HFFc6 (cell line): ENCODE measurements around the gene ZNF593OS. TPM values are rescaled to one million over a fixed set of nuclear protein-coding genes. Genes with fewer than 3 reads are reported as not detected.

Experiments
- DNase-seq: peaks from one replicate; pipeline ENCODE4 v3.0.0-alpha.2; 2018
- H3K27ac Mint-ChIP-seq: 2 replicates; pipeline ENCODE4 v1.8.0; 2020; ENCODE audit warnings: mild to moderate bottlenecking, mixed read lengths
- H3K27me3 Mint-ChIP-seq: 2 replicates; pipeline ENCODE4 v1.8.0; 2021; ENCODE audit warnings: mild to moderate bottlenecking, moderate library complexity, mixed read lengths; ENCODE audit not compliant: insufficient read depth
- H3K36me3 Mint-ChIP-seq: 2 replicates; pipeline ENCODE4 v1.8.0; 2021; ENCODE audit warnings: low read depth, mixed read lengths
- H3K4me1 Mint-ChIP-seq: 2 replicates; pipeline ENCODE4 v1.8.0; 2020; ENCODE audit warnings: low read depth, mixed read lengths
- H3K4me3 Mint-ChIP-seq: 2 replicates; pipeline ENCODE4 v1.8.0; 2020; ENCODE audit warnings: mild to moderate bottlenecking, moderate library complexity, mixed read lengths
- H3K9me3 Mint-ChIP-seq: 2 replicates; pipeline ENCODE4 v1.8.0; 2020; ENCODE audit warnings: mild to moderate bottlenecking, mixed read lengths
- CTCF ChIP-seq: fragments of 200-600 bp; sonication (generic); IDR thresholded peaks from 2 replicates; pipeline ENCODE4 v1.5.0; 2021; ENCODE audit warnings: antibody characterized with exemption, mild to moderate bottlenecking
- total RNA-seq, 6 experiments: library from RNA; stranded (reverse); fragmentation: NEBNext Ultra II Directional; extraction: Animal tissue kit (Norgen Biotek cat#: 25700); gene quantifications; 2 replicates in 1 of 6; 3 replicates in 5 of 6; pipeline ENCODE4 v1.2.3, GENCODE V29; 2021

The ZNF593OS gene
- total RNA-seq, 6 experiments from 2014 or later: not detected

DNA sequence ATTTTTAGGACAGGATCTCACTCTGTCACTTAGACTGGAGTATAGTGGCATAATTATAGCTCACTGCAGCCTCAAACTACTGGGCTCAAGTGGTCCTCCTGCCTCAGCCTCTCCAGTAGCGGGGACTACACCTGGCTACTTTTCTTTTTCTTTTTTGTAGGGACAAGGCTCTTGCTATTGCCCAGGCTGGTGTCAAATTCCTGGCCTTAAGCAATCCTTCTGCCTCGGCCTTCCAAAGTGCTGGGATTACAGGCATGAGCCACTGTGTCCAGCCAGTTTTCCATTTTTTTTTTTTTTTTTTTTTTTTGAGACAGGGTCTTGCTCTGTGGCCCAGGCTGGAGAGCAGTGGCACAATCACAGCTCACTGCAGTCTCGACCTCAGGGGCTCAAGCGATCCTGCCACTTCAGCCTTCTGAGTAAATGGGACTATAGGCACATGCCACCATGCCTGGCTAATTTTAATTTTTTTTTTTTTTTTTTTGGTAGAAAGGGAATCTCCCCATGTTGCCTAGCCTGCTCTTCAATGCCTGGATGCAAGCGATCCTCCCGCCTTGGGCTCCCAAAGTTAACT is 41.8 kb upstream of the ZNF593OS start:
- no peak for TF ChIP-seq CTCF

GRCh38 chr1:26212726-26213125 is 41.1 kb upstream of the ZNF593OS start:
- DNase-seq: no peak
- H3K27ac Mint-ChIP-seq: no peak overlapping the region
- no peaks in the 10 kb centered on the region for H3K4me1 Mint-ChIP-seq
- no peaks in the 10 kb centered on the region for H3K36me3 Mint-ChIP-seq
- no peak for TF ChIP-seq CTCF
- peaks cover 26% of the 10 kb centered on the region for H3K27me3 Mint-ChIP-seq
- no peaks in the 10 kb centered on the region for H3K9me3 Mint-ChIP-seq
- no peak overlapping the region for H3K4me3 Mint-ChIP-seq

More for the DNA sequence above, 41.8 kb upstream of the ZNF593OS start:
- peaks cover 23% of the 10 kb centered on the region for H3K27me3 Mint-ChIP-seq
- H3K9me3 Mint-ChIP-seq: no peaks in the 10 kb centered on the region
- no peak for DNase-seq
- H3K4me3 Mint-ChIP-seq: no peak overlapping the region
- no peaks in the 10 kb centered on the region for H3K4me1 Mint-ChIP-seq
- no peak overlapping the region for H3K27ac Mint-ChIP-seq
- H3K36me3 Mint-ChIP-seq: no peaks in the 10 kb centered on the region

DNA sequence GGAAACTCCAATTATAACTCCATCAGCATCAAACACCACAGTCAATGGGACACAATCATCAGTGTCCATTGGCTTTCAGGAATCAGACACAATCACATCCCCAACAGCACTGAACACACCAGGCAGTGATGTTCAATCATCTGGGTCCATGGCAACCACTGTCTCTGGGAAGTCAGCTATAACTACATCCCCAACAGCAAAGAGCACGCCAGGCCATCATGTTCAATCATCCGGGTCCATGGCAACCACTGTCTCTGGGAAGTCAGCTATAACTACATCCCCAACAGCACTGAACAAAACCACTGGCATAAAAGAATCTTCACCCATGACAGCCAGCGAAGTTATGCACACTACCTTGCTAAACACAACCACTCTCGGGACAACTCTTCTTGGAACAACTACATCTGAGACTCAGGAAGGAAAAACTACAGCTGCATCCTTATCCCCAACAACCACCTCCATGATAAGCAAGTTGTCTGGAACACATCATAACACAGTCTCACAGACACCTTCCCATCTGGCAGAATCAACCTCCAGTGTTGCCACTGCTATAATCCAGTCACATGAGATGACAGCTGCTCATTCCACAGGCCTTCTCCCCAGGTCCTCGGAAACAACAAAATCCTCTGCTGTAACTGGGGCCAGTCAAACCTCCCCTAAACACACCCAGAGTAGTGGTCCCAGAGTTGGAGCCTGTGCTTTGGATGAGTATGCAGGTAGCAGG is 38.7 kb upstream of the ZNF593OS start:
- H3K27me3 Mint-ChIP-seq: peaks cover 21% of the 10 kb centered on the region
- H3K9me3 Mint-ChIP-seq: no peaks in the 10 kb centered on the region
- no peaks in the 10 kb centered on the region for H3K36me3 Mint-ChIP-seq
- H3K4me1 Mint-ChIP-seq: no peaks in the 10 kb centered on the region
- no peak overlapping the region for H3K27ac Mint-ChIP-seq
- no peak for TF ChIP-seq CTCF
- no peak overlapping the region for H3K4me3 Mint-ChIP-seq
- no peak for DNase-seq

DNA sequence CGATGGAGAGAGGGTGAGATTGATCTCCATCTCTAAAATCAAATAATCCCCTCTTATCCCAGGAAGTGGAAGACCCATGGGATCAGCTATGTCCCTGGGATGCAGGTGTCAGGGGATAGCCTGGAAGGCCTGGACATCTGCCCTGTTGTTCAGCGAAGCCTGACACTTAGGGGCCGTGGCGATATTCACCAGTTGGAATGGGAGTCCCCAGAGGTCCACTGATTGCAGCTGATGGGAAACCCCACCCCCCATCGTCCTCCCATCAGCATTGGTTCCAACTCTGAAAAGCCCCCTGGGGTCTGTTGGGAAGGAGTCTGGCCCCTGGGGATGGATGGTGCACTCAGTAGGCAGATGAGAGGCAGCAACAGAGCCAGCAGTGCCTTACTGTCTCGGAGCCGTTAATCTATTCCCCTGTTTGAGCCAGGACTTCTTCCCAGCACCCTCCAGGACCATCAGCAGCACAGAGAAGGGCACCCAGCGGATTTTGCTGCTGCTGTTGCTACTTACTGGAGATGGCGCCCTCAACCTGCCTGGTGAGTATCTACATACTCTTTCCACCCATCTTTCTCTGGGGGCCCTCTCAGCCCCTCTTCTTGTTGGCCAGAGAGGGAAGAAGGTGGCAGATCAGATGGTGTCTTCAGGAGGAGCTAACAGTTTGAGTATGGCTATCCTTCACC is 32.1 kb upstream of the ZNF593OS start:
- Mint-ChIP-seq H3K27me3 (peaks cover 36% of the 10 kb centered on the region), H3K4me1 (peaks cover 15% of the 10 kb centered on the region), H3K27ac (no peak overlapping the region), H3K9me3 (no peaks in the 10 kb centered on the region), H3K36me3 (no peaks in the 10 kb centered on the region), H3K4me3 (no peak overlapping the region)
- DNase-seq: no peak
- TF ChIP-seq CTCF: no peak

- H3K36me3 Mint-ChIP-seq: no peaks in the 10 kb centered on the region
- peaks cover 36% of the 10 kb centered on the region for H3K27me3 Mint-ChIP-seq
- peaks cover 15% of the 10 kb centered on the region for H3K4me1 Mint-ChIP-seq
- no peak overlapping the region for H3K4me3 Mint-ChIP-seq
- no peak for TF ChIP-seq CTCF
- DNase-seq: no peak
- H3K27ac Mint-ChIP-seq: no peak overlapping the region
- H3K9me3 Mint-ChIP-seq: no peaks in the 10 kb centered on the region
Measured at GRCh38 chr1:26200413-26200812, 28.8 kb upstream of the ZNF593OS start.
